Common myeloid progenitor, CD34-positive (primary cell): ENCODE data around the gene LMF1.

Experiments
- CTCF ChIA-PET: fragments of 350-600 bp; sonication (Branson Sonifier 250); formaldehyde crosslinking; loops from one replicate; lab custom pipeline; 2021; ENCODE audit warnings: antibody characterized with exemption; lab: Charles Lee
- POLR2A ChIA-PET: fragments of 350-600 bp; sonication (Branson Sonifier 250); formaldehyde crosslinking; loops from one replicate; lab custom pipeline; 2021; ENCODE audit warnings: antibody characterized with exemption; lab: Charles Lee
- DNase-seq, 3 donors: peaks; one replicate each; pipeline versions ENCODE4 v3.0.0 to v3.0.0-alpha.2; 2013
- H3K27ac ChIP-seq, 2 experiments: 1 replicate in 1 of 2; 2 replicates in 1 of 2; pipeline ENCODE4 v1.7.0; 2013; ENCODE audit warnings: inconsistent platforms in 2 of 2, low read length in 2 of 2, mild to moderate bottlenecking in 2 of 2, low read depth in 1 of 2, moderate library complexity in 1 of 2; ENCODE audit not compliant: severe bottlenecking in 2 of 2, insufficient read depth in 1 of 2, poor library complexity in 1 of 2
- H3K27me3 ChIP-seq, 5 experiments: replicated peaks in 2 of 5; 1 replicate in 3 of 5; 2 replicates in 2 of 5; pipeline versions ENCODE4 v1.6.1 to v1.7.0; 2013; ENCODE audit warnings: low read length in 4 of 5, mild to moderate bottlenecking in 2 of 5, moderate library complexity in 2 of 5, inconsistent platforms in 1 of 5; ENCODE audit not compliant: insufficient read depth in 5 of 5, control insufficient read depth in 4 of 5
- H3K36me3 ChIP-seq, 4 experiments: 1 replicate in 2 of 4; 2 replicates in 2 of 4; pipeline versions ENCODE4 v1.6.1 to v1.7.0; 2013; ENCODE audit warnings: low read length in 3 of 4, control low read depth in 1 of 4, mild to moderate bottlenecking in 1 of 4; ENCODE audit not compliant: control insufficient read depth in 4 of 4, insufficient read depth in 4 of 4
- H3K4me1 ChIP-seq, 4 experiments: 1 replicate in 3 of 4; 2 replicates in 1 of 4; pipeline versions ENCODE4 v1.6.1 to v1.7.1; 2013; ENCODE audit warnings: low read length in 3 of 4, mild to moderate bottlenecking in 3 of 4, control low read depth in 1 of 4, inconsistent platforms in 1 of 4, moderate library complexity in 1 of 4; ENCODE audit not compliant: control insufficient read depth in 4 of 4, insufficient read depth in 4 of 4; ENCODE audit errors: control extremely low read depth in 1 of 4
- H3K4me3 ChIP-seq, 7 experiments: 1 replicate in 4 of 7; 2 replicates in 3 of 7; pipeline versions ENCODE4 v1.5.1 to v1.7.0; 2013; ENCODE audit warnings: mild to moderate bottlenecking in 7 of 7, low read length in 6 of 7, moderate library complexity in 6 of 7, inconsistent platforms in 2 of 7, low read depth in 2 of 7, control low read depth in 1 of 7; ENCODE audit not compliant: insufficient read depth in 4 of 7, control insufficient read depth in 1 of 7; ENCODE audit errors: extremely low read depth in 1 of 7
- H3K9me3 ChIP-seq, 5 experiments: 1 replicate in 4 of 5; 2 replicates in 1 of 5; pipeline versions ENCODE4 v1.6.1 to v1.7.1; 2013; ENCODE audit warnings: low read length in 4 of 5, mild to moderate bottlenecking in 2 of 5, inconsistent platforms in 1 of 5, low read depth in 1 of 5, moderate library complexity in 1 of 5; ENCODE audit not compliant: control insufficient read depth in 4 of 5, insufficient read depth in 2 of 5; ENCODE audit errors: control extremely low read depth in 1 of 5
- WGBS: methylation state at CpG from one replicate; pipeline ENCODE4 v1.1.5; 2013; ENCODE audit not compliant: insufficient coverage; 5-methylcytosine and 5-hydroxymethylcytosine counted together

LMF1 gene

DNA sequence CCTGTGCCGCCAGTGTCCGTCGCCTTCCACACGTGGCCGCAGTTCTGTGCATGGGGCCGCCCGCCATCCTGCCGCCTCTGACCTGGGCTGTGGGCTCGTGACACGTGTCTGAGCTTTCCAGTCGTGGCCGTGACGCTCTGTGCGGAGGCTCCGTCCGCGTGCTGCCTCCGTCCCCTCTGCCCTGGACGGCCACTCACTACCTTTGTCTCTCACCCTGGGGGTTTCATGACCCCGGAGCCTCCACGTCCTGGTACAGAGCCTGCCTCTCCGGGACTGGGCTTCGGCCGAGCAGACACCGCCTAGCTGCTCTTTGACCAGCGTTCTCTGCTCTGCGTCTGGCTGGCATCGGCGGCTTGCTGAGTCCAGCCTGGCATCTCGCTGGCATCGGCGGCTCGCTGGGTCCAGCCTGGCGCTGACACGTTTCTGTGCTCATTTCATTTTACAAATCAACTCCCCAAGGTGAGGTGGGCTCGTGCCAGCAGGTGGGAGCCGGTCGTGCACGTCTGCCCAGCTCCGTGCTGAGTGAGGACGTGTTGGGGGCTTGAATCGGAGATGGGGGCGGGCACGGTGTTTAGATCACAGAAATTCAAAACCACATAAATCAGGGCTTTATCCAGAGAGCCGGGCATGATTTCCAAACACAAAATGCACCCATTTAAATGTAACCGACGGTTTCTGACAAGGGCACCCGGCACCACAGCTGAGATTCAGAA lies 126.0 kb downstream of the LMF1 start:
- no peak overlapping the region for H3K27ac ChIP-seq
- no peaks in the 10 kb centered on the region for H3K36me3 ChIP-seq
- no peak for DNase-seq
- H3K4me1 ChIP-seq: peaks cover 0 to 2% (median 0%) of the 10 kb centered on the region in 4 experiments
- peaks cover 0 to 2% (median 0%) of the 10 kb centered on the region in 5 experiments for H3K27me3 ChIP-seq
- H3K4me3 ChIP-seq: no peak overlapping the region
- POLR2A ChIA-PET: no interaction called here
- H3K9me3 ChIP-seq: peaks cover 0 to 20% (median 18%) of the 10 kb centered on the region in 5 experiments
- 93% methylated on average over 40 of the region's 48 CpGs for WGBS
- CTCF ChIA-PET: no interaction called here

- CTCF ChIA-PET: no interaction called here
- POLR2A ChIA-PET: no interaction called here
- 96% methylated on average over 17 of the region's 20 CpGs for WGBS
- no peak overlapping the region for H3K4me3 ChIP-seq
- H3K4me1 ChIP-seq: peaks cover 0 to 2% (median 0%) of the 10 kb centered on the region in 4 experiments
- peaks cover 0 to 3% (median 0%) of the 10 kb centered on the region in 5 experiments for H3K27me3 ChIP-seq
- peaks cover 0 to 12% (median 10%) of the 10 kb centered on the region in 5 experiments for H3K9me3 ChIP-seq
- H3K27ac ChIP-seq: no peak overlapping the region
- no peak for DNase-seq
- H3K36me3 ChIP-seq: no peaks in the 10 kb centered on the region
Measured at GRCh38 chr16:843771-844170, 127.0 kb downstream of the LMF1 start.

- Histone ChIP-seq H3K4me3 (no peak overlapping the region), H3K9me3 (peaks cover 0 to 10% (median 2%) of the 10 kb centered on the region in 5 experiments), H3K27ac (no peak overlapping the region), H3K36me3 (no peaks in the 10 kb centered on the region), H3K4me1 (peaks cover 0 to 2% (median 0%) of the 10 kb centered on the region in 4 experiments), H3K27me3 (peaks cover 0 to 3% (median 0%) of the 10 kb centered on the region in 5 experiments)
- WGBS: 94% methylated on average over 27 of the region's 33 CpGs
- ChIA-PET POLR2A (no interaction called here), CTCF (no interaction called here)
- DNase-seq: no peak
Measured at GRCh38 chr16:842711-843560, 127.8 kb downstream of the LMF1 start.

DNA sequence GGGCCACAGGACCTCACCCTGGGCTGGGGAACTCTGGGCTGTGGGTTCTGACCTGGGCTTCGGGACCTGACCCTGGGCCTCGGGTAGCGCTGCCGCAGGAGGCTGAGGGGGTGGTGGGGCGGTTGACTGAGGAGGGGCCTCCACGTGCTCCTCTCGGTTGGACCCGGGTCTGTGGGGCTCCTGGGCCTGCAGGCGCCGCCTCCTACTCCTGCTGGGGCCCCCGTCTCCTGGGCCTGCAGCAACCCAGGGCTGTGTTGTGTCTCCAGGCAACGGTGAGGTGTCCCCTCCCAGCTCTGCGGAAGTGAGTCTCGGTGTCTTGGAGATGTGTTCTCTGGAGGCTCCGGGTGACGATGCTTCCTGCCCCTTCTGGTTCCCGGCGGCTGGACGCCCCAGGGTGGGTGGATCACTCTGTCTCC lies 128.7 kb downstream of the LMF1 start:
- ChIA-PET POLR2A (no interaction called here), CTCF (no interaction called here)
- Histone ChIP-seq H3K27ac (no peak overlapping the region), H3K9me3 (peaks cover 0 to 2% (median 0%) of the 10 kb centered on the region in 5 experiments), H3K4me3 (no peak overlapping the region), H3K27me3 (peaks cover 0 to 3% (median 0%) of the 10 kb centered on the region in 5 experiments), H3K4me1 (peaks cover 0 to 2% (median 0%) of the 10 kb centered on the region in 4 experiments), H3K36me3 (no peaks in the 10 kb centered on the region)
- 85% methylated on average over 15 of the region's 19 CpGs for WGBS
- peak in 2 of 3 donors; percentile 41 to 48 for DNase-seq

GRCh38 chr16:841455-842060 lies 129.2 kb downstream of the LMF1 start:
- 92% methylated on average over 27 of the region's 27 CpGs for WGBS
- POLR2A ChIA-PET: no interaction called here
- no peak overlapping the region for H3K27ac ChIP-seq
- peaks cover 0 to 2% (median 0%) of the 10 kb centered on the region in 4 experiments for H3K4me1 ChIP-seq
- peaks cover 0 to 5% (median 3%) of the 10 kb centered on the region in 5 experiments for H3K9me3 ChIP-seq
- no peak overlapping the region for H3K4me3 ChIP-seq
- DNase-seq: no peak
- CTCF ChIA-PET: no interaction called here
- no peaks in the 10 kb centered on the region for H3K36me3 ChIP-seq
- peaks cover 0 to 3% (median 0%) of the 10 kb centered on the region in 5 experiments for H3K27me3 ChIP-seq

DNA sequence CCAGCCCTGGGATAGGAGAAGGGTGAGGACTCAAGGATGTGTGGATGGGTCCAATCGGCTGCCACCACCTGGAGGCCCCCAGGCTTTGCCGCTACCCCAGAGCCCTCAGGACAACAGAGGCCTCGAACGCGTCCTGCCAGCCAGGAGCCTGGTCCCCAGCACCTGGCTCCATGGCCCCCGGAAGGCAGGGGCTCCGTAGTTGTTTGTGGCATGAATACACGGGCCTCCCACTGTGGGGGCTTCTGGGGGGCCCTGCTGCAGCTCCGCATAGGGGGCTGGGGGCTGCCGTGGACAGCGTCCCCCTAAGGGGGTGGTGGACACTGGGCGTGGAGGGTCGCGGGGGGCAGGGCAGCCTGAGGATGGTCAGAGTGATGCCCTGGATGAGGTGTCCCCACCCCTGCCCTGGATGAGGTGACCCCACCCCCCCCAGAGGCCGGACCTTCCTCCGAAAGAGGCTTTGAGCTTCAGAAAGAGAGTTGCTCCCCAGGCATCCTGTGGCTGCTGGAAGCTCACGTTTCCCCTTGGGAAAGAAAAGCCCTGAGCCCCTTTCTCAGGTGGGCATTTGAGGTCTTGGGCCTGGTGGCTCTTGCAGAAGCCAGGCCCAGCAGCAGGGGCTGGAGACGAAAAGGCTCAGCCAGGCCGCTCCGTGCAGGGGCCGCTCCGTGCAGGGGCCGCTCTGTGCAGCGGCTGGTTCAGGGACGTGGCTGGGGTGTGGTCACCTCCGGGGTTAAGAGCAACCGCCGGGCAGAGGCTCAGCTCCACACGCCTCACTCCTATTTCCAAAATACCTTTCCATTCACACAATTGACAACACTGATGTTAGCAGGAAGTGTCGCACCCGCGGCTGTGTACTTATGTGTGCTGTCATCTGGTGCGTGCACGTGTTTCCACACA lies 130.0 kb downstream of the LMF1 start:
- no peak for DNase-seq
- 93% methylated on average over 27 of the region's 34 CpGs for WGBS
- H3K27me3 ChIP-seq: peaks cover 0 to 3% (median 0%) of the 10 kb centered on the region in 5 experiments
- H3K9me3 ChIP-seq: peaks cover 0 to 12% (median 9%) of the 10 kb centered on the region in 5 experiments
- H3K4me3 ChIP-seq: no peak overlapping the region
- ChIA-PET POLR2A (no interaction called here), CTCF (no interaction called here)
- H3K27ac ChIP-seq: no peak overlapping the region
- no peaks in the 10 kb centered on the region for H3K36me3 ChIP-seq
- peaks cover 0 to 2% (median 0%) of the 10 kb centered on the region in 4 experiments for H3K4me1 ChIP-seq
